ENCODE results near the gene OPTN.
"Not testable (repeated sequence)": the region's sequence is repeated elsewhere in the genome, so short reads cannot be mapped to it uniquely, and the experiment has no call there.

The OPTN gene

DNA sequence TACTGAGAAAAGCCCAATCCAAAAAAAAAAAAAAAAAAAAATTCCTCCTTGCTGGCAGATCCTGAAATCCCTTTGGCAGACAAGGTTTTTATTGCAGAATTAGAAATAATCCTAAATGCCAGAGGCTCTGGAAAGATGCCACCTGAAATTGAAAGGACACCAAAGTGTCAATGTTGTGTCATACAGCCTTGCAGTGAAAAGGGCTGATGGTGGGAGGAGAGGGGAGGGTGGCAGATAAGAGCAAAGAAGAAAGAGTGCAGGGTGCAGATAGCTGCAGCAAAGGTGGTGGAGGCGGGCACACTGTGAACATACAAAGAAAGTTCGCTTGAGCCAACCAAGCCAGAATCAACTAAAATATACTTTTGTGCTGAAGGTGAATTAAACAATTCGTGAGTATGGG lies 8.2 kb upstream of the OPTN start:
- Histone ChIP-seq H3K27me3 (no peaks in the 10 kb centered on the region), H3K36me3 (no peaks in the 10 kb centered on the region), H3K4me3 (no peak overlapping the region), H3K27ac (no peak overlapping the region), H3K9me3 (no peaks in the 10 kb centered on the region), H3K4me1 (peaks cover 0 to 28% (median 7%) of the 10 kb centered on the region in 4 donors)
- TF ChIP-seq, protein P1, sequence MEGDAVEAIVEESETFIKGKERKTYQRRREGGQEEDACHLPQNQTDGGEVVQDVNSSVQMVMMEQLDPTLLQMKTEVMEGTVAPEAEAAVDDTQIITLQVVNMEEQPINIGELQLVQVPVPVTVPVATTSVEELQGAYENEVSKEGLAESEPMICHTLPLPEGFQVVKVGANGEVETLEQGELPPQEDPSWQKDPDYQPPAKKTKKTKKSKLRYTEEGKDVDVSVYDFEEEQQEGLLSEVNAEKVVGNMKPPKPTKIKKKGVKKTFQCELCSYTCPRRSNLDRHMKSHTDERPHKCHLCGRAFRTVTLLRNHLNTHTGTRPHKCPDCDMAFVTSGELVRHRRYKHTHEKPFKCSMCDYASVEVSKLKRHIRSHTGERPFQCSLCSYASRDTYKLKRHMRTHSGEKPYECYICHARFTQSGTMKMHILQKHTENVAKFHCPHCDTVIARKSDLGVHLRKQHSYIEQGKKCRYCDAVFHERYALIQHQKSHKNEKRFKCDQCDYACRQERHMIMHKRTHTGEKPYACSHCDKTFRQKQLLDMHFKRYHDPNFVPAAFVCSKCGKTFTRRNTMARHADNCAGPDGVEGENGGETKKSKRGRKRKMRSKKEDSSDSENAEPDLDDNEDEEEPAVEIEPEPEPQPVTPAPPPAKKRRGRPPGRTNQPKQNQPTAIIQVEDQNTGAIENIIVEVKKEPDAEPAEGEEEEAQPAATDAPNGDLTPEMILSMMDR (IDR thresholded peaks at IDR 0.05) = no peak
- DNase-seq = no peak
- intact Hi-C loops (cut with DNase I; ENCODE audit: low total_unique reads) = no loop called here

DNA sequence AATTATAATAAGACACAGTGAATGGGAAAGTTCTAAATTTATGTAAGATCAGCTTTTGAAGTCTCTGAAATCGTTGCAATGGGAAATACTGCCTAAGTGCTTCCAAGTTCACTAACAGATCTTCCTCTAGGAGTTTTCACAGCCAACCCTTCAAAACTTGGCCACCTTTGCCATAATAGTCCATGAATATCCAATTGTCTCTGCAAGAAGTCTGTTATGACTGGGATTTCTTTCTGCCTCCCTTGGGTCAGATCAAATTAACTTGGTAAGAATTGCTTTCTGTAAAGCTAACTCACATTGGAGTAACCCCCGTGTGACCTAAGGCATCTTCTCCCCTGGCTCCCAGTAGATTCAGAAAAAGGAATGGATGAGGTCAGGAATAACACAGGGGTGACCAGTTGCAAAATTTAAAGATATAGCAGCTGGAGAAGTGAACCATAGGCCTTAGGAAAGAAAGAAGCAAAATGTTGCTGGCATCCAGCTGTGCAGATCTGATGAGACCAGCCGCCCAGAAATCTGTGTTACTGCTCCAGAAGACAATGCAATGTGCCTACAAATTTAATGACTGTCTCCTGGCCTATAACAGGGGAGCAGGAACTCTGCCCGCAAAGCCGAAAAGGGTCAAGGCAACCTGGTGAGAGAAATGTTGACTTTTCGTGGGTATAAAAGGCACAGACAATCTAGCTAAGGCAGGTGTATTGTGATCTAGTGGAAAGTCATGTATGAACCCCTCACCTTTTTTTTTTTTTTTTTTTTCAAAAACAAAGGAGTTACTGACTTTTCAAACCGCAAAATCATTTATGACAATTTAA lies 7.5 kb upstream of the OPTN start:
- DNase-seq = no peak
- intact Hi-C loops (cut with DNase I; ENCODE audit: low total_unique reads) = no loop called here

DNA sequence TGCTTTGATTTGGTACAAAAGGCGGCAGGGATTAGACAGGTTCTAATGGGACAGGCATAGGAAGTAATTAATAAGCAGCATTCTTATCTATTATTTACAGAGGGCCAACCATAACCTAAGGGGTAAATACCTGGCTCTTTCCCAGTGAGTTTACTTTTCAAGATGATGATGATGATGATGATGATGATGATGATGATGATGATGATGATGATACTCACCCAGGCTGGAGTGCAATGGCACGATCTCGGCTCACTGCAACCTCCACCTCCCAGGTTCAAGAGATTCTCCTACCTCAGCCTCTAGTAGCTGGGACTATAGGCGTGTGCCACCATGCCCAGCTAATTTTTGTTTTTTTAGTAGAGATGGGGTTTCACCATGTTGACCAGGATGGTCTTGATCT lies 5.9 kb upstream of the OPTN start:
- intact Hi-C loops (cut with DNase I; ENCODE audit: low total_unique reads); H3K27ac ChIP-seq: not testable (repeated sequence)

More for the DNA sequence above, 7.5 kb upstream of the OPTN start:
- Histone ChIP-seq H3K4me3 (no peak overlapping the region), H3K4me1 (peaks cover 0 to 27% (median 7%) of the 10 kb centered on the region in 4 donors), H3K9me3 (no peaks in the 10 kb centered on the region), H3K36me3 (no peaks in the 10 kb centered on the region), H3K27me3 (no peaks in the 10 kb centered on the region), H3K27ac (no peak overlapping the region)
- TF ChIP-seq, protein P1 (IDR thresholded peaks at IDR 0.05) = no peak

DNA sequence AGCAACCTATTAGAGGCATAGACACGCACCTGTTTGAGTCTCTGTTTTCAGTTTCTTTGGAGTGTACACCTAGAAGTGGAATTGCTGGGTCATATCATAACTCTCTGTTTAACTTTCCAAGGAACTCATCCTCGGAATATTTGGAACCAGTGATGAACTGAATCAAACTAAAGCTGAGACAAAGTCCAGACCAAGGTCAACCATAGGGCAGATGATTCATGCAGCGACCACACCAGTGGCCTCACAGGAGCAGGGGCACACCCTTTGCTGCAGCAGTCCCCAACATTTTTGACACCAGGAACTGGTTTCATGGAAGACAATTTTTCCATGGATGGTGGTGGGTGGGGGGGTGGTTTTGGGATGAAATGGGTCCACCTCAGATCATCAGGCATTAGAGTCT lies 4.9 kb upstream of the OPTN start:
- Histone ChIP-seq H3K27me3 (no peaks in the 10 kb centered on the region), H3K36me3 (no peaks in the 10 kb centered on the region), H3K9me3 (no peaks in the 10 kb centered on the region), H3K27ac (no peak overlapping the region), H3K4me1 (peaks cover 0 to 18% (median 5%) of the 10 kb centered on the region in 4 donors), H3K4me3 (no peak overlapping the region)
- TF ChIP-seq, protein P1 (IDR thresholded peaks at IDR 0.05) = no peak
- no peak for DNase-seq
- intact Hi-C loops (cut with DNase I; ENCODE audit: low total_unique reads) = no loop called here

More for the DNA sequence above, 5.9 kb upstream of the OPTN start:
- H3K4me1 ChIP-seq = peaks cover 0 to 14% (median 3%) of the 10 kb centered on the region in 4 donors
- not testable (repeated sequence) for H3K9me3 ChIP-seq, H3K36me3 ChIP-seq, H3K4me3 ChIP-seq, DNase-seq, H3K27me3 ChIP-seq

DNA sequence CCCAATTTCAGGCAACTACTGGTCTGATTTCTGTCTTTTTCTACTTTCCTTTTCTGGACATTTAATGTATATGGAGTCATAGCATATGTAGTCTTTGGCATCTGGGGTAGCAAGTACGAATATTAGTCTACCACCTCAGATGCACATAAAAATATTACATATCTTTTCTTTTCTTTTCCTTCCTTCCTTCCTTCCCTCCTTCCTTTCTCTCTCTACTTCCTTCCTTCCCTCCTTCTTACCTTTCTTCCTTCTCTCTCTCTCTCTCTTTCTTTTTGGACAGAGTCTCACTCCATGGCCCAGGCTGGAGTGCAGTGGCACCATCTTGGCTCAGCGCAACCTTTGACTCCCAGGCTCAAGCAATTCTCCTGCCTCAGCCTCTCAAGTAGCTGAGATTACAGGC lies 4.0 kb upstream of the OPTN start:
- H3K27me3 ChIP-seq = no peaks in the 10 kb centered on the region
- intact Hi-C loops (cut with DNase I; ENCODE audit: low total_unique reads) = no loop called here

DNA sequence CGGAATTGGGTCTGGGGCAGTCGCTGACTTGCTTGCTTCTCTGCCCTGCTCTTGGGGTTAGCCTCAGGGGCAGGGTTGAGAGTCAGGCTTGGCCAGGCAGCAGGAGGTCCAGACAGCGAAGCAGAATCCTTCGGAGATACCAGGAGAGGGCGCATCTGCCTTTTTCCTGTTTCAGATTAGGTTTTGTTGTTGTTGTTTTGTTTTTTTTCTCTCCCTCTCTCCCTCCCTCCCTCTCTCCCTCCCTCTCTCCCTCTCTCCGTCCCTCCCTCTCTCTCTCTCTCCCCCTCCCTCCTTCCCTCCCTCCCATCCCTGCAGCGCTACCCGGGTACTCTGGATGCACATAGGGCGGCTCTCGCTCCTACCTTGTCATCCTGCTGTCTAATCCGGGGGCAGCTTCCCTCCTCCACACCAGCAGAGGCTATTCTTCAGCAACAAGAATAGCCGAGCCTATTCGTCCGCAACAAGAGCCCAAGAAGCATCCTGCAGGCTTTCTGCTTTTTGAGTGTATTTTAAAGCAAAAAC lies 758 bp upstream of the OPTN start:
- no peaks in the 10 kb centered on the region for H3K9me3 ChIP-seq
- H3K4me1 ChIP-seq = peaks cover 0 to 33% (median 20%) of the 10 kb centered on the region in 4 donors
- intact Hi-C loops (cut with DNase I; ENCODE audit: low total_unique reads) = no loop called here
- H3K36me3 ChIP-seq = no peaks in the 10 kb centered on the region
- peak overlapping the region; percentile 99 for H3K27ac ChIP-seq
- H3K27me3 ChIP-seq = no peaks in the 10 kb centered on the region
- TF ChIP-seq, protein P1 (IDR thresholded peaks at IDR 0.05) = no peak
- no peak for DNase-seq
- peak overlapping the region; percentile 85 to 97 for H3K4me3 ChIP-seq

More for the DNA sequence above, 4.0 kb upstream of the OPTN start:
- DNase-seq = no peak
- Histone ChIP-seq H3K9me3 (no peaks in the 10 kb centered on the region), H3K27ac (no peak overlapping the region), H3K4me3 (no peak overlapping the region), H3K36me3 (no peaks in the 10 kb centered on the region), H3K4me1 (peaks cover 0 to 18% (median 5%) of the 10 kb centered on the region in 4 donors)
- TF ChIP-seq, protein P1 (IDR thresholded peaks at IDR 0.05) = no peak
